GM18508 (cell line): ENCODE data around the gene ZNF500.

ENCODE experiments used
- ATAC-seq: cut with Tn5 transposase; IDR thresholded peaks from one replicate; pipeline ENCODE4 v1.9.1; 2021; ENCODE audit warnings: moderate number of reproducible peaks; ENCODE audit not compliant: insufficient read depth, unreplicated experiment

The ZNF500 gene

GRCh38 chr16:4713663-4714501, 53.1 kb downstream of the ZNF500 start:
- no peak for ATAC-seq

DNA sequence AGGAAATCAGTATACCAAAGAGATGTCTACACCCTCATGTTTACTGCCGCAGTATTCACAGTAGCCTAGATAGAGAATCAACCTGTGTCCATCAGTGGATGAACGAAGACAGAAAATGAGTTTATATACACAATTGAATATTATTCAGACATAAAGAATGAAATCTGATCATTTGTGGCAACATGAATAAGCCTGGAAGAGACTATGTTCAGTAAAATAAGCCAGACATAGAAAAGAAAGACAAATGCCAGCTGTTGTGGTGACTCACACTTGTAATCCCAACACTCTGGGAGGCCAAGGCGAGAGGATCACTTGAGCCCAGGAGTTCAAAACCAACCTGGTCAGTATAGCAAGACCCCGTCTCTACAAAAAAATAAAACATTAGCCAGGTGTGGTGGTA, 57.5 kb downstream of the ZNF500 start:
- ATAC-seq = no peak

DNA sequence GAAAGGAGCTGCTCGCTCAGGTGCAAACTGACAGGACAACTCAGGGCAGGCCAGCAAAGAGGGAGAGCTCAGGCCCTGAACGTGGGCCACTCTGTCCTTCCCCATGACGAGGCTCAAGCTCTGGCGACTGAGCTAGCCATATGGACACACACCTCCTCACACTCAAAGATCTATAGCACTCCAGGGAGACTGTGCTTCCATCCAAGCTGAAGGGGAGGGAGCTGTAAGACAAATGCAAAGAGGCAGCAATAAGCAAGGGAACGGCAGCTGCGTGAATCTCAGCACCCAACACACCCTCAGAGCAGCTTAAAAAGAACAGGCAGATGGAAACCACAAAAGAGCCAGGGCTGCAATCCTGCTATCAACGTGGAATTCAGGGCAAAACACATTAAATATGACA, 60.1 kb downstream of the ZNF500 start:
- no peak for ATAC-seq

GRCh38 chr16:4704913-4705312, 62.0 kb downstream of the ZNF500 start:
- ATAC-seq = no peak

DNA sequence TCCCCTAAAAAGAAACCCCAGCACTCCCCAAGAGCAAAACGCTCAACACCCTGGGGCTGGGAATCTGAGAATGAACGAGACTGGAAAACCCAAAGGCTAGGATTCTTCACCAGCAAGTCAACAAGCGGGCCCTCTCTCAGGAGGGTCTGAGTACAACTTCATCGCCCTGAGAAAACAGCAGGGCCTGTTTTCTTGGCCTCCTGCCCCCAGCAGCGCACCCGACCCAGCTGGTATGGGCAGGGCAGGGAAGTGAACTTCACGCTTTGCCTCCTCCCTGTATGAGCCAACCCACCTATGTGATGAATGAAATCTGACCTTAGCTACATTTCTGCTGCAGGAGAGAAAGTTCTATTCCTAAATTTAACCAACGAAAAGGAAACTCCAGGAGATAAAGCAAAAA, 62.5 kb downstream of the ZNF500 start:
- no peak for ATAC-seq

GRCh38 chr16:4703906-4704305, 63.1 kb downstream of the ZNF500 start:
- no peak for ATAC-seq

GRCh38 chr16:4702466-4702808, 64.5 kb downstream of the ZNF500 start:
- ATAC-seq = no peak

DNA sequence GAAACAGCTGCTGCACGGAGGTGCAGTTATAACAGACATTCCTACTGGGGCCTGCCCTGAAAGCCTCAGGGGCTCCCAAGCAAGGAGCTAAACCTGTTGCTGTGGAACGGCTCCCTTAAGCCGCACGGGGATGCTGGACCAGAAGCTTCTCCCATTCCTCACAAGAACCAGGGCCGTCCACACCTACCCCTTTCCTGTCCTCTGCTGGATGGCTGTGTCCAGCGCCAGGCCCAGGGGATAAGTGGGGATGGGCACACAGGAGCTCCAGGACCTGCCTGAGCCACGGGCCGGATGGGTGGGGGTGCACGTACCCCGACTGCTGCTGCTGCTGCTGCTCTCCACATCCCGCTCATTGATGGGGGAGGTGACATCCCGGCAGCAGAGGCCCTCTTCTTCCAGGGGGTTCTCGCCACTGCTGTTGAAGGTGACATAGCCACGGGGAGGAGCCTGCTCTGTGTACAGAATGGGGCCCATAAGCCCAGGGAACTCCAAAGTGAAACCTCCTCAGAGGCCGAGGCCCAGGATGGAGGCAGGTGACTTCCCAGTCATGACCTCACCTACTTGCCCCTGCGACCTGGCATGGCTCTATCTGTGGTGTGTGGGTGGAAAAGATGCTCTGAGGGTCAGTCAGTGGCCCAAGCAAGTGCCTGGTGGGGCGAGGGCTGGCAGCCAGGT, 65.0 kb downstream of the ZNF500 start:
- ATAC-seq = no peak

- ATAC-seq = no peak
Measured at GRCh38 chr16:4700997-4701743, 65.8 kb downstream of the ZNF500 start.

GRCh38 chr16:4700380-4700996, 66.5 kb downstream of the ZNF500 start:
- ATAC-seq = no peak

- no peak for ATAC-seq
Measured at GRCh38 chr16:4699046-4699556, 67.9 kb downstream of the ZNF500 start.

DNA sequence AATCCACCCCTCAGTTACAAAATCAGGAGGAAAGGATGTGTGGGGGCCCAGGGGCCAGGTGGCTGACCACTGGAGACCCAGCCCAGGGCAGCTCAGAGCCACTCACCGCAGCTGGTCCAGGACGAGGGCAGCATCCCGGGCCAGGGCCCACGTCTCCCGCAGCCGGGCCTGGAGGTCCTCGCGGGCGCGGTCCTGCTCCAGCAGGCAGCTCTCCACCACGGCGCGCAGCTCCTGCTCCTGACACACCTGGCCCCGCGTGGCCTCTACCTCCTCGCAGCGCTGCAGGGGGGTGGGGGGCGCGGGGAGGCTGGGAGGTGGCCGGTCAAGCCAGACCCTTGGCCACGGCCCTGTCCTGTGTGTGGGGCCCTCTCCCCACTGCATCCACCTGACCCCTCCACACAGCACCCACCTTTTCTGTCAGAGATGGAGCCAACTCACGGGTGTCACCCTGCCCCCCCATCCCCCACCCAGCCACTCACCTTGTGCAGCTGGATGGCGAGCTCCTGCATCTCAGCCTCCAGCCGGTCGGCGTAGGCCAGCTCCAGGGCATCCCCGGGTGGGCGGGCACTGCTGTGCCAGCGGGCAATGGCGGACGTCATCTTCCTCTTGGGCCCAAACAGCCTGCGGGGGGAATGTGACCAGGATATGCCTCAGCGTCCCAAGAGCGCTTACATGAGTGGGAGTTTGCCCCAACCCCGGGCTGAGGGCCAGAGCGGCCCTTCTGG, 68.5 kb downstream of the ZNF500 start:
- no peak for ATAC-seq
